Glomerular endothelial cell (primary cell): ENCODE measurements around the gene SH3BP4. TPM values are rescaled to one million over a fixed set of nuclear protein-coding genes. Genes with fewer than 3 reads are reported as not detected.

Source experiments
- DNase-seq: peaks from one replicate; pipeline ENCODE4 v3.0.0-alpha.2; 2011; ENCODE audit warnings: low read depth, low spot score; ENCODE audit errors: extremely low read depth
- total RNA-seq: library from RNA; depleted of rRNA; stranded (reverse); fragments of >200 nt; gene quantifications from 2 replicates; pipeline ENCODE4 v1.2.3, GENCODE V29; 2015

The SH3BP4 gene, protein sequence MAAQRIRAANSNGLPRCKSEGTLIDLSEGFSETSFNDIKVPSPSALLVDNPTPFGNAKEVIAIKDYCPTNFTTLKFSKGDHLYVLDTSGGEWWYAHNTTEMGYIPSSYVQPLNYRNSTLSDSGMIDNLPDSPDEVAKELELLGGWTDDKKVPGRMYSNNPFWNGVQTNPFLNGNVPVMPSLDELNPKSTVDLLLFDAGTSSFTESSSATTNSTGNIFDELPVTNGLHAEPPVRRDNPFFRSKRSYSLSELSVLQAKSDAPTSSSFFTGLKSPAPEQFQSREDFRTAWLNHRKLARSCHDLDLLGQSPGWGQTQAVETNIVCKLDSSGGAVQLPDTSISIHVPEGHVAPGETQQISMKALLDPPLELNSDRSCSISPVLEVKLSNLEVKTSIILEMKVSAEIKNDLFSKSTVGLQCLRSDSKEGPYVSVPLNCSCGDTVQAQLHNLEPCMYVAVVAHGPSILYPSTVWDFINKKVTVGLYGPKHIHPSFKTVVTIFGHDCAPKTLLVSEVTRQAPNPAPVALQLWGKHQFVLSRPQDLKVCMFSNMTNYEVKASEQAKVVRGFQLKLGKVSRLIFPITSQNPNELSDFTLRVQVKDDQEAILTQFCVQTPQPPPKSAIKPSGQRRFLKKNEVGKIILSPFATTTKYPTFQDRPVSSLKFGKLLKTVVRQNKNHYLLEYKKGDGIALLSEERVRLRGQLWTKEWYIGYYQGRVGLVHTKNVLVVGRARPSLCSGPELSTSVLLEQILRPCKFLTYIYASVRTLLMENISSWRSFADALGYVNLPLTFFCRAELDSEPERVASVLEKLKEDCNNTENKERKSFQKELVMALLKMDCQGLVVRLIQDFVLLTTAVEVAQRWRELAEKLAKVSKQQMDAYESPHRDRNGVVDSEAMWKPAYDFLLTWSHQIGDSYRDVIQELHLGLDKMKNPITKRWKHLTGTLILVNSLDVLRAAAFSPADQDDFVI
- total RNA-seq: 62.5 and 70.5 TPM in 2 replicates

DNA sequence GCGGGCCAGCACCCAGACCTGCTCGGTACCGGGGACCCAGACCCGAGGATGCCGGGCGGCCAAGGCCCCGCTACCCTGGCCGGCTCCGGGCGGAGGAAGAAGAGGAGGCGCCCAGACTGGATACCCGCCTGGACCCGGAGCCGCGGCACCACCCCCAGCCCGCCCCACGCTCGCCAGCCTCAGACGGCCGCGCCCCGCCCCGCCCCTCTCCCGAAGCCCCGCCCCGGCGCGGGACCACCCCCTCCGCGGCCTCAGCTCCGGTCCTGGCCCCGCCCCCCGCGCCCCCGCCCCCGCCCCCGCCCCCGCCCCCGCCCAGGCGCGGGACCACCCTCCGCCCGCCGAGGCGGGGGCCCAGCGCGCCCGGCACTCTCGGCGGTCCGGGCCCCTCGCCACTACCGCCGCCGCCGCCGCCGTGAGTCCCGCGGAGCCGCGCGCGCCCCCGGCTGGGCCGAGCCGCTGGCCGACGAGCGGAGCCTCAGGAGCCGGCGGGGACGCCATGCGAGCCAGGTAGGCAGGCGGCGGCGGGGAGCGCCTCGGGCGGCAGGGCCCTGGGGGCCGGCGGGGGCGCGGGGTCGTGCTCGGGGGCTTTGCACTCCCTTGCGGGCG lies at the start of gene SH3BP4:
Gene SH3BP4, plus strand, starts transcription at position 354 of the 606 bp plus-strand sequence. CDS start 82,986 bp downstream, outside the sequence.
- DNase-seq: no peak

DNA sequence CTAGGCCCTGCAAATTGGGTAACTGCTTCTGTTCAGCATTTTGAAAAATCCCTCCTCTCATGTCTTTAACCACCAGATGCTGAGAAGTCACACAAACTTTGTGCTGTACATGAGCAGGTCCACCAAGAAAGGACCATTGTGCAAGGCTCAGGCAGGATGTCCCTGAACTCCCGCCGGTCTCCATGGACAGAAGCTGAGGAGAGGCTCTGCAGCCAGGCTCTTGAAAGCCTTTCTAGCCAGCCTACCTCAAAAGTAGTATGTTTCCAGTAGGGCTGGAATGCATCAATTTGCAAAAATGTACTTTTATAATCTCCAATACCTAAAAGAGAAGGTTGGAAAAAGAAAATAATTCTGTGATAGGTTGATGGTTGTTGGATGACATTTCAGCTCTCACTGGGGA lies 47.0 kb upstream of the SH3BP4 start:
- no peak for DNase-seq

DNA sequence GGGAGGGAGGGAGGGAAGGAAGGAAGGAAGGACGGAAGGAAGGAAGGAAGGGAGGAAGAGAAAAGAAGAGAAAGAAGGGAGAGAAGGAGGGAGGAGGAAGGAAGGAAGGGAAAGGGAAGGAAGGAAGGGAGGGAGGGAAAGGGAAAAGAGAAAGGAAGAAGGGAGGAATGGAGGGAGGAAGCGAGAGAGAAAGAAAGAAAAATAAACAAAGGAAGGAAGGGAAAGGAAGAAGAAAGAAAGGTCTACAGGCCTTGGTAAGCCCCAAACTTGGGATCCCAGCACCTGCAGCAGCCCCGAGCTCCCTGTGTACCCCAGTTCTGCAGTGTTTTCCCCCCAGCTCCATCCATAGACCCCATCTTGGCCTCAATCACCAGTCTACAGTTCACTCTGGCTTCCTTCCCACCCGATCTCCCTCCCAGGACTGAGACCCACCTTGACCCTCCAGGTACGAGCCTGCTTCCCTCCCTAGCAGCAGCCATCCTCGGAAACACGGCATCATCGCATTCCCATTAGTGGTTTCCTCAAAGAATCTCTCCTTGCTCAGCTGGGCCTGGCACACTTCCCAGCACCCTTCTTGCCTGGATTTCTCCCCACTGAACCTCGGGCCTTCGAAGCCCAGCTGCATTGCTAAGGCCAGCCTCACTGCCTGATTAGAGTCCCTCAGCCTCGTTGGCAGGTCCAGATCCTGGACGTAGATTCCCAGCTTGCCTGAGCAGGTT lies 46.1 kb upstream of the SH3BP4 start:
- DNase-seq: no peak

DNA sequence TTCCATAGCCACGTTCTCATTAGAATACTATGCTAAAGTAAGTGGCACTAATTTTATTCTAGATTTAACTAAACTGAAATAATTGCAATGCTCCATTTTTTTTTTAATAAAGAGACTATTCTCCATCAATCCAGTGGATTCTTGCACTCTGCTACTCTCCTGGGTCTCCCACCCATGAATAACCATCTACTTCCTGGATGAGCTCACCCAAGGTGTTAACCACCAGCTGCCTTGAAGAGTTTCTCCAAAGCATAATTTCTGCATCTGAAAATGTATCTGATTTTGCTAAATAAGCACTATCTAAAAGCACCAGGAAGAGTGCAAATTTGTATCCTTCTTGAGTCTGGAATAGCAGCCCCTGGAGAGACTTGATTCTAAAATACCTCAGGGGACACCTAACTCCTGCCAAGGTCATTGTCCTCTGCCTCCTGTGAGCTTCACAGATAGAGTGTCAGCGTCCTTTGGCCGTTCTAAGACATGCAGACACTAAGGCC lies 41.6 kb upstream of the SH3BP4 start:
- DNase-seq: no peak

DNA sequence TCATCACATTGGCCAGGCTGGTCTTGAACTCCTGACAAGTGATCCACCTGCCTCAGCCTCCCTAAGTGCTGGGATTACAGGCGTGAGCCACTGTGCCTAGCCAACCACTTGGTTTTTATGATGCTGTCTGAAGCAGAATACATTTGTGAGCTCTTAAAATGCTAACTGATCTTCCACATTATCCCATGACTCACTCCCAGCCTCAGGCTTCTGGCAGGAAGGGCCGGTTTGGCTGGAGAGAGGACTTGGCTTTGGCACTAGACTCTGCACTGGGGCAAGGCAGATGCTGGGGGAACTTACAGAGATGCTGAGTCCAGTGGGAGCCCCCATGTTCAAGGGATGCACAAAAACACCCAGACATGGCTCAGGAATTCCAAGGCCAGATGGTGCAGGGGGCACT lies 40.5 kb upstream of the SH3BP4 start:
- DNase-seq: no peak

- DNase-seq: no peak
Measured at GRCh38 chr2:234912437-234912836, 39.4 kb upstream of the SH3BP4 start.

DNA sequence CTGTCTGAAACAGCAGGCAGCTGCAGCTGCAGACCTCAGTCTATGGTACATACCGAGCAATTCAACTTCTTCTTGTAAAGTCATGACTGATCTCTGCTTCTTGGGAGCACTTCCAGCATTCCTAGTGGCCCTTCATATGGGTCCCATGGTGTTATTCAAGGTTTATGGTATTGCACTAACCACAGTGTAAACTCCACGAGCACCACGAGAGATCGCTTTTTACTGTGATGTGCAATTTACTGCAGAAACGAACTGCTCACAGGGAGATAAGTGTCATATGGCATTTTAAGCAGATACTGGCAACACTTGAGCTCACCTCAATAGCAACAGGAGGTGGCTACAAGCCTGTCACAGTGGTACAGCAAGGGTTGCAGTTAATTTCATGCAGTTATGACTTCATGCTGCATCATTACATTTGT lies 38.6 kb upstream of the SH3BP4 start:
- DNase-seq: no peak

DNA sequence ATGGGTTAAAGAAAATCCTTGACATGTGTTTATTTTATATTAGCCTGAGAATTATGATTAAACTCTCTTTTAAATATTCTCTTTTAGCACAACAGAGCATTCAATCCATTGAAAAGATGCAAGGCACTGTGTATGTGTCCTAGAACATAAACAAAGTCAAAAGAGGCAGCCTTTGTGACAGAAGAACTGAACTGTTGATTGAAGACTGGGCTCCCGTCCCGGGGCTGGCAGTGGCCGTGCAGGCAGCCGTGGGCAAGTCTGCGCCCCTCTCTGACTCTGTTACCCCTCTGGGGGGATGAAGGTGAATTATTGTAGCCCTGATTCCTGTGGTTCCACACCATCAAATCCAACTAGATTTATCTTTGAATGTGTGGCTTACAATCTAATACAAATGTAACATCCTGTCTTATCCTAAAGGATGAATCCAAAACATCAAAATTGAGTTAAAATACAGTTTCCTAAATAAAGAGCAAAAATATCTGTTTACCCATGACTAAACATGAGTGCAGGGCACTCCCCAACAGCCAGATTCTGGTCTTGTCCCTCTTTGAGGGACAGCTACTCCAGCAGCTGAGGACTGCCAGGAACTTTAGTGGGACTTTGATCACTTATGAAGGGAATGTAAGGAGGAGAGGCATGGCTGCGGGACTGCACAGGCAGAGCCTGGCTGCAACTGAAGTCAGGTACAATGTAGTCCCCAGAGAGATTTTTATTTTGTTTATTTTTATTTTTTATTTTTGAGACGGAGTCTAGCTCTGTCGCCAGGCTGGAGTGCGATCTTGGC lies 37.3 kb upstream of the SH3BP4 start:
- DNase-seq: no peak

- DNase-seq: no peak
Measured at GRCh38 chr2:234916674-234917073, 35.1 kb upstream of the SH3BP4 start.

- DNase-seq: no peak
Measured at GRCh38 chr2:234917211-234917975, 34.4 kb upstream of the SH3BP4 start.

- DNase-seq: no peak
Measured at GRCh38 chr2:234919711-234920110, 32.1 kb upstream of the SH3BP4 start.

DNA sequence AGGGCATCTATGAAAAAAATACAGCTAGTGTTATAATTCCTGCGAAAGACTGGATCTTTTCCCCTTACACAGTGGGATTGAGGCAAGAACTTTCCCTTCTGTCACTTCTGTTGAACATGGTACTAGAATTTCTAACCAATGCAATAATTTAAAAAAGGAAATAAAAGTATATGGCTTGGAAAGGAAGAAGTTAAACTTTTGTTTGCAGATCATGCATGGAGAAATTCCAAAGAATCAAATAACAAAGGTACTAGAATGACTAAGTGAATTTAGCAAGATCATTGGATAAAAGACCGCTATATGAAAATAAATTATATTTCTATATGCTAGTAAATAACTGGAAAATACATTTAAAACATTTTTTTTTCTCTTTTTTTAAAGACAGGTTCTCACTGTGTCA lies 31.0 kb upstream of the SH3BP4 start:
- no peak for DNase-seq

DNA sequence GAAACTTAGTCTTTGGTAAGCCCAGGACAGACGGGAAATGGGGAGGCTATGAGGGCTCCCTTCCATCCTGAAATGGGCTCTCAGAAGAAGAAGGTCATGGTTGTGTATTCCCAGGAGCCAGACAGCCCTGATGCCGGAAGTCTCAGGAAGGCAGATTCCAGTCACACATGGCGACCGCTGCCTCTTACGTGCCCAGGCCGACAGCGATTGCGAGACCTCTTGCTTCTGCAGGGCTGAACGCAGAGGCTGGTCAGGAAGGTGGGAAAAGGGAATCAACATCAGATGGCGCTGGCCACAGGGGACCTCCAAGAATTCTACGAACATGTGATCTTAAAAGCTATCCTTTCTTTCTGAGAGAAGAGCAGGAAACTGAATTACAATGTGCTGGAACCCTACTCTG lies 22.8 kb upstream of the SH3BP4 start:
- DNase-seq: no peak

- DNase-seq: no peak
Measured at GRCh38 chr2:234930397-234930796, 21.4 kb upstream of the SH3BP4 start.

DNA sequence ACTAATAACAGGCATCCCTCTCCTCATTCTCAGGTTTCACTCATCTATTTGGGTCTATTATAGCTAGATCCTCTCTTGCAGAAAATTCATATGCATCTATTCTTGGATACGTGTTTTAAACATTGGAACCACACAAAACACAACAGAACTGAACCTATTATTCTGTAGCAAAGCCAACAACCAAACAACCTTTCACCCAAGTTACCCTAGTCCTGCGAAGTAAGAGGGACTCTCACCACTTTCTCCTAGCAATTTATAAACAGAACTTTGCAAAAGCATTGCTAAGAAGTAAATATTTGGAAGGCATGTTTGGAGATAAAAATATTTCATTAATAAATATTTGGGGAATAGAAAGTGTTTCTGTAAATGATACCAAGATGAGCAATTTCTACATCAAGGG lies 20.4 kb upstream of the SH3BP4 start:
- no peak for DNase-seq

- DNase-seq: no peak
Measured at GRCh38 chr2:234932591-234933168, 19.1 kb upstream of the SH3BP4 start.

DNA sequence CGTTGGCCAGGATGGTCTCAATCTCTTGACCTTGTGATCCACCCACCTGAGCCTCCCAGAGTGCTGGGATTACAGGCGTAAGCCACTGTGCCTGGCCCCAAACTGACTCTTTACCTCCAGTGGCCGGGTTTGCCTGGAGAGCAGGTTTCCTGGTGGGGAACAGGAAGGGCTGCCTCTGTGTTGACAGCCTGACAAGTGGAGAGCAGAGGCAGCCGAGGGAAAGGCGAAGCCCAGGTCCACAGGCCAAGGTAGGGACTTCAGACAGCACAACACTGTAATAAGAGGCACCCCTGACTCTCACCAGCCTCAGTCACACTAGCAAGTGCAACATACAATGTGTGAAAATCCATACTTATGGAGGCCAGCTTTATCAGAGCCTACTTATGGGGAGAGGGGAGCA lies 16.5 kb upstream of the SH3BP4 start:
- no peak for DNase-seq

DNA sequence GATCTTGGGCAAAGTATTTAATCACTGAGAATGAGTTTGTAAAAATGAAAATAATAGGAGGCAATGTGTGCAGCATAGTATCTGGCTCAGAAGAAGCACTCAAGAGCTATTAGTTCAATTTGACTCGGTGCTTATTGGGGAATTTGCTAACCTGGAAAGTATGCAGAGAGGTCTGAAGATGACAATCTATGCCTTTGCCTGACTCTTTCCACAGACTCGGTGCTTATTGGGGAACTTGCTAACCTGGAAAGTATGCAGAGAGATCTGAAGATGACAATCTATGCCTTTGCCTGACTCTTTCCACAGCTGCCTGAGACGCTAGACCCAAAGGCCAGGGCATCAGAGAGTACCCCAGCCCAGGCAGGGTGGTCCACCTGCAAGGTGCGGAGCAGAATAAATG lies 12.2 kb upstream of the SH3BP4 start:
- DNase-seq: no peak

- no peak for DNase-seq
Measured at GRCh38 chr2:234939996-234940395, 11.8 kb upstream of the SH3BP4 start.
